NOMO-1 (cell line): ENCODE results near the gene HILPDA.

Experiments
- DNase-seq, 2 experiments: peaks; one replicate each; lab custom pipeline; 2025; ENCODE audit not compliant: unreplicated experiment in 2 of 2; lab: John Stamatoyannopoulos, UW

The HILPDA gene

GRCh38 chr7:128455543-128456254 is at the start of gene HILPDA:
TSS of gene HILPDA (plus strand) at chr7:128455878. CDS start at chr7:128457269, 1,391 bp downstream.
- DNase-seq, result peak; percentile 66 to 76

- DNase-seq, result no peak
These were observed 49.1 kb upstream of the HILPDA start for GRCh38 chr7:128406314-128407232.

GRCh38 chr7:128407233-128407589 is 48.5 kb upstream of the HILPDA start:
- no peak for DNase-seq

GRCh38 chr7:128407751-128408708 is 47.6 kb upstream of the HILPDA start:
- no peak for DNase-seq

GRCh38 chr7:128408709-128409595 is 46.7 kb upstream of the HILPDA start:
- peak in 1 of 2 experiments; percentile 9 for DNase-seq

GRCh38 chr7:128409596-128410450 is 45.9 kb upstream of the HILPDA start, which contains the start of gene IMPDH1:
TSS of gene IMPDH1 (minus strand) at chr7:128409982. CDS start at chr7:128409901, 81 bp downstream.
- peak; percentile 52 to 64 for DNase-seq

- no peak for DNase-seq
These were observed 45.3 kb upstream of the HILPDA start for GRCh38 chr7:128410451-128410753.

- DNase-seq, result no peak
These were observed 40.4 kb upstream of the HILPDA start for GRCh38 chr7:128415217-128415785.

- no peak for DNase-seq
These were observed 38.6 kb upstream of the HILPDA start for GRCh38 chr7:128417071-128417470.

- no peak for DNase-seq
These were observed 36.4 kb upstream of the HILPDA start for GRCh38 chr7:128419257-128419656.

GRCh38 chr7:128420773-128421172 is 34.9 kb upstream of the HILPDA start:
- no peak for DNase-seq

GRCh38 chr7:128421384-128421783 is 34.3 kb upstream of the HILPDA start:
- no peak for DNase-seq

GRCh38 chr7:128422037-128422436 is 33.6 kb upstream of the HILPDA start:
- no peak for DNase-seq

GRCh38 chr7:128422842-128423241 is 32.8 kb upstream of the HILPDA start:
- peak; percentile 59 for DNase-seq

- no peak for DNase-seq
These were observed 30.9 kb upstream of the HILPDA start for GRCh38 chr7:128424686-128425275.

GRCh38 chr7:128425850-128426249 is 29.8 kb upstream of the HILPDA start:
- peak; percentile 17 to 21 for DNase-seq

- DNase-seq, result peak; percentile 18 to 46
These were observed 28.3 kb upstream of the HILPDA start for GRCh38 chr7:128427289-128427891.

- DNase-seq, result no peak
These were observed 25.5 kb upstream of the HILPDA start for GRCh38 chr7:128430207-128430606.
